GM19351 (cell line): Measurements from ENCODE around the gene JMJD1C.
"Not testable (repeated sequence)": the region's sequence is repeated elsewhere in the genome, so short reads cannot be mapped to it uniquely, and the experiment has no call there.

Experiments used
- ATAC-seq: cut with Tn5 transposase; IDR thresholded peaks from one replicate; pipeline ENCODE4 v1.9.1; 2021; ENCODE audit warnings: mild to moderate bottlenecking, moderate library complexity; ENCODE audit not compliant: unreplicated experiment

JMJD1C gene

GRCh38 chr10:63313066-63313717, 152.6 kb downstream of the JMJD1C start:
- ATAC-seq: no peak

GRCh38 chr10:63308628-63309027, 157.1 kb downstream of the JMJD1C start:
- ATAC-seq: no peak

- ATAC-seq: no peak
Observed at GRCh38 chr10:63304146-63304545, 161.6 kb downstream of the JMJD1C start.

- no peak for ATAC-seq
Observed at GRCh38 chr10:63300801-63301200, 165.0 kb downstream of the JMJD1C start.

- ATAC-seq: no peak
Observed at GRCh38 chr10:63297941-63298340, 167.8 kb downstream of the JMJD1C start.

- ATAC-seq: no peak
Observed at GRCh38 chr10:63294781-63295180, 171.0 kb downstream of the JMJD1C start.

- not testable (repeated sequence) for ATAC-seq
Observed at GRCh38 chr10:63292847-63293246, 172.9 kb downstream of the JMJD1C start.

- ATAC-seq: no peak
Observed at GRCh38 chr10:63288170-63288569, 177.6 kb downstream of the JMJD1C start.

GRCh38 chr10:63286754-63287264, 179.0 kb downstream of the JMJD1C start:
- peak; percentile 77 for ATAC-seq

GRCh38 chr10:63286340-63286739, 179.4 kb downstream of the JMJD1C start:
- ATAC-seq: peak; percentile 44

GRCh38 chr10:63283901-63284300, 181.9 kb downstream of the JMJD1C start:
- ATAC-seq: not testable (repeated sequence)

- no peak for ATAC-seq
Observed at GRCh38 chr10:63283093-63283492, 182.7 kb downstream of the JMJD1C start.

- ATAC-seq: no peak
Observed at GRCh38 chr10:63281967-63282366, 183.8 kb downstream of the JMJD1C start.

GRCh38 chr10:63280386-63280785, 185.4 kb downstream of the JMJD1C start:
- no peak for ATAC-seq

GRCh38 chr10:63275094-63275493, 190.7 kb downstream of the JMJD1C start:
- no peak for ATAC-seq

- ATAC-seq: no peak
Observed at GRCh38 chr10:63273577-63273976, 192.2 kb downstream of the JMJD1C start.

- peak; percentile 95 for ATAC-seq
Observed at GRCh38 chr10:63268798-63269503, 196.8 kb downstream of the JMJD1C start.

- no peak for ATAC-seq
Observed at GRCh38 chr10:63268149-63268797, 197.5 kb downstream of the JMJD1C start.

- ATAC-seq: peak; percentile 23
Observed at GRCh38 chr10:63267414-63268148, 198.2 kb downstream of the JMJD1C start.

- ATAC-seq: no peak
Observed at GRCh38 chr10:63266391-63267316, 199.1 kb downstream of the JMJD1C start.
